Measurements from ENCODE around the gene ZNF473.
A peak's percentile ranks its signal among the peaks of the same experiment; 100 is the strongest.

ZNF473 gene

GRCh38 chr19:50003810-50004419 is 21.9 kb upstream of the ZNF473 start:
- DNase-seq, result peak; percentile 62

DNA sequence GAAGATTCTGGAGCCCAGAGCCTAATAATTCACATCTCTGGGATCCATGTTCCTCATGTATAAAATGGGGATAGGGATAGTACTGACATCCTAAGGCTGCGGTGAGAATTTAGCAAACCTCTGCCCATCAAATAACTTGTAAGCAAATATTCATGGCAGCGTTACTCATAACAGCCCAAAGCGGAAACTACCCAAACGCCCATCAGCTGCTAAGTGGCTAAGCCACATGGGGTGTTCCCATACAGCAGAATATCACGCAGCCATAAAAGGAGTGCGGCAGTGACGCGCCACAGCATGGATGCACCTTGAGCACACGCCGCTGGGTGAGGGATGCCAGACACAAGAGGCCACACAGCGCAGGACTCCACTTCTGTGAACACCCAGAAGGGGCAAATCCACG is 20.4 kb upstream of the ZNF473 start:
- DNase-seq, result no peak

DNA sequence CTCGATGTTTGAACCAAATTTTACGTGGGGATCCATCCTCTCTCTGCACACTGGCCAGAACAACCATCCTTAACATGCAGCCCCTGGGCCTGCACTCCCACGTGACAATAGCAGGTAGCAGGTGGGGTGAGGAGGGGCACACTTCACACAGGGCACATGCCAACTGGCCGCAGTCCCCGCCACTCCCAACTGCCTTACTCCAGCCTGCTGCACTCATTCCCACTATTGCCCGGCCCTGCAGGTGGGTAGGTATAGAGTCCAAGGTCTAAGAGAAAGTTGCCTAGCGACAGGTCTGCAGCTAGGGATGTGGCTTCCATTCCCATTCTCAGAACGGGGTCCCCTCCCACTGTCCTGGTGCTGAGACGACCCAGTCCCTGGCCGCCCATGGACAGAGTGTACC is 18.6 kb upstream of the ZNF473 start:
- no peak for DNase-seq

- DNase-seq, result no peak
Observed at GRCh38 chr19:50007947-50008346, 17.9 kb upstream of the ZNF473 start.

DNA sequence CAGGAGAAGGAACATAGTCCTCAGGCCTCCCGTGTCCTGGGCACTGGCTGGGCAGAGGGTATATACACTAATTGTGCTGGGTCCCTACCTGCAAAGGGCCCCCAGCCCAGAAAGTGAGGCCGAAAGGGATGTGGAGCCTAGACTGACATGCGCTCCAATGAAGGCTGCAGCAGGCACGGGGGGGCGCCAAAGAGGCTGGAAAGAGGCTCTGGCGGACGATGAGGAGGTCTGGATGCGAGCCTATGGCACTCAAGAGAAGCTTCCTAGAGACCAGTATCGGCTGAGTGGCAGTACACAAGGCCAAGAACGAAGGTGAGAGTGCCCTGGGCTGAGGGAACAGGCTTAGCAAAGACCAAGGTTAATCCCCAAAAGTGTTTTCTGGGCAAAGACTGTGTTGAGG is 17.3 kb upstream of the ZNF473 start:
- no peak for DNase-seq

GRCh38 chr19:50016225-50016807 is 9.5 kb upstream of the ZNF473 start:
- no peak for DNase-seq

DNA sequence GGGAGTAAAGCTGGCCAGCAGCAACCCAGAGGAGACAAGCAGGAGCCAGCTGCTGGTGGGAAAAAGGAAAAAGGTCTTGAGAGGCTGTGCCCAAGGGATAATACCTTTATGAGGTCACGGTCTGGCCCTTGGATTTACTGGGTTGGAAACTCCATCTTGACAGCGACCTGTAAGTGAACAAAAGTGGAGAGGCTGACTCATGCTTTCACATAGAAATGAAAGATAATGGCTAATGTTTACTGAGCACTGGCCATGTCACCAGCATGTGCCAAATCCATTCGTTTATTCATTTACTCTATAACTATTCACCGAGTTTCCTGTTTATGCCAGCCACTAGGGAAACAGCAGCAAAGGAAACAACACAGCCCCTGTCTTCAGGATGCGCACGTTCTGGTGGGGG is 5.3 kb upstream of the ZNF473 start:
- DNase-seq, result no peak

- DNase-seq, result no peak
Observed at GRCh38 chr19:50022823-50023222, 3.0 kb upstream of the ZNF473 start.

GRCh38 chr19:50024719-50025021 is 1.1 kb upstream of the ZNF473 start:
- DNase-seq, result no peak

GRCh38 chr19:50025022-50025793 is 597 bp upstream of the ZNF473 start, which contains the start of gene VRK3:
VRK3 (minus strand) TSS chr19:50025372; CDS start chr19:50016162, 9,210 bp downstream.
- peak; percentile 99 for DNase-seq

DNA sequence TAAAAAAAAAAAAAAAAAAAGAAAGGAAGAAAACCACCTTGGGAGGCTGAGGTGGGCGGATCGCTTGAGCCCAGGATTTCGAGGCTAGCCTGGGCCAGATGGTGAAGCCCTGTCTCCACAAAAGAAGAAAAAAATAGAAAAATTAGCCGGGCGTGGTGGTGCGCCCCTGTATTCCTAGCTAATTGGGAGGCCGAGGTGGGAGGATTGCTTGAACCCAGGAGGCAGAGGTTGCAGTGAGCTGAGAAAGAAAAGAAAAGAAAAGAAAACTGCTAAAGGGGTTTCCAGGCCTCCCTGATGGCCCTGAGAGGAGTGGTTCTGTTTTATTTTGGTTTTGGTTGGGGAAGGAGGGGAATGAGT is 723 bp downstream of the ZNF473 start:
- DNase-seq, result no peak

DNA sequence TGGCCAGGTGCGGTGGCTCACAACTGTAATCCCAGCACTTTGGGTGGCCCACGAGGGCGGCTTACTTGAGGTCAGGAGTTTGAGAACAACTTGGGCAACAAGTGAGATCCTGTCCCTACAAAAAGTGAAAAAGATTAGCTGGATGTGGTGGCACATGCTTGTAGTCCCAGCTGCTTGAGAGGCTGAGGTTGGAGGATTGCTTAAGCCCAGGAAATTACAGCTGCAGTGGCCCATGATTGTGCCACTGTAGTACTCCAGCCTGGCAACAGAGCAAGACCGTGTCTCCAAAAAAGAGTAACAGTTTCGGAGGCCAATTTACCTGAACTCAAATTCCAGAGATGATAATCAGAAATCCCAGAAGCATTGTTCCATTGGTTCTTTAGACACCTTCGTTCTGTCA is 4.4 kb downstream of the ZNF473 start:
- DNase-seq, result no peak

- no peak for DNase-seq
Observed at GRCh38 chr19:50030937-50031336, 5.1 kb downstream of the ZNF473 start.

DNA sequence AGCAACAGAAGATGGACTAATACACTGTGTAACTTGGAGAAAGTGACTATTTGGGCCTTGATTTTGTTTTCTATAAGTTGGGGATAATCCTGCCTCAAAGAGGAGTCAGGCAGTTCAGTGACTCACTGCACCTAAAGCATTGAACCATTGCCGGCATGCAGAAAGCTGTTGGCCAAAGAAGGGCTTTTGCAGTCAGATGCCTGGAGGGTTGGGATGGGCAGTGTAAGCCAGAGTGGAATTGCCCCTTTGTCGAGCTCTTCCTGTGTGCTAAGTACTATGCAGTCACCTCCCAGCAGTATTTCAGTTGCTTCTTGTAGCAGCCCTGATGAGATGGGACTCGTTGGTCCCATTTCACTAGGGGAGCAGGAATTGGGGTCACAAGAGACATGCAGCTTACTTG is 11.1 kb downstream of the ZNF473 start:
- DNase-seq, result no peak

GRCh38 chr19:50039968-50040367 is 14.2 kb downstream of the ZNF473 start:
- no peak for DNase-seq

DNA sequence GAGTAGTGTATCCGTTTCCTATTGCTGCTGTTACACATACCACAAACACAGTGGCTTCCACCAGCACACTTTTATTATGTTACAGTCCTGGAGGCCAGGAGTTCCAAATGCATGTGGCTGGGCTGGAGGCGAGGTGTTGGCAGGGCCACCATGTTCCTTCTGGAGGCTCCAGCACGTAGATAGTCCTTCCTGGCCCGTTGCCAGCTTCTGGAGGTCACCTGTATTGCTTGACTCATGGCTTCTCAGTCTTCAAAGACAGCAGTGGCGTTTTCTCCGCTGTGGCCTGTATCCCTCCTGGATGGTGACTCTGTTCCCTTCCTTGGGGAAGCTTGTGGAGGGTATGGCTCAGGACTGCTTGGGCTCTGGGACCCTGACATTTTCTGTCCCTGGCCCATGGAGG is 15.2 kb downstream of the ZNF473 start:
- no peak for DNase-seq

- no peak for DNase-seq
Observed at GRCh38 chr19:50042363-50043024, 16.7 kb downstream of the ZNF473 start.

- DNase-seq, result no peak
Observed at GRCh38 chr19:50043967-50044366, 18.2 kb downstream of the ZNF473 start.

DNA sequence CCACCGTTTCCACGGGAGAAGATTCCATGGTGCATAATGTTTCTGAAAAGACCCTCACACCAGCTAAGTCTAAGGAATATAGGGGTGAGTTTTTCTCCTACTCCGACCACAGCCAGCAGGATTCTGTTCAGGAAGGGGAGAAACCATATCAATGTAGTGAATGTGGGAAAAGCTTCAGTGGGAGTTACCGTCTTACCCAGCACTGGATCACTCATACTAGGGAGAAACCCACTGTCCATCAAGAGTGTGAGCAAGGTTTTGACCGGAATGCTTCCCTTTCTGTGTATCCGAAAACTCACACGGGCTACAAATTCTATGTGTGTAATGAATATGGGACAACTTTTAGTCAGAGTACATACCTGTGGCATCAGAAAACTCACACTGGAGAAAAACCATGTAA is 19.1 kb downstream of the ZNF473 start:
- DNase-seq, result no peak

- DNase-seq, result no peak
Observed at GRCh38 chr19:50046649-50047503, 21.1 kb downstream of the ZNF473 start.

DNA sequence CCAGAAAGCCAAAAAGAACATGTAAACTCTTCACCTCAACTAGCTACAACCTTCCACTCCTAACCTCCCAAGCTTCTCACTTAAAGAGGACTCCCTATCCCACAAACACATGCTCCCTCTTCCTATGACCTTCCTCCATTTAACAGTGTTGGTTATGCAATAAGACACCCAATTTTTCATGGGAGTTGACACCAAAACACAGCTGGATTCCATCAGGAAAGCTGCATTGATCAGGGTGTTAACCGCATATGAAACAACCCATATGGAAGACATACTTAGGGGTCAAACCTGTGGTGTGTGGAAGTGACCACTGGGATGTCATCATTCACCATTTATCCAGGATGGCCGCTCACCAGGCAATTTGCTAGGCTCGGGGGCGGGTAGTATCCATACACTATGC is 21.9 kb downstream of the ZNF473 start:
- DNase-seq, result no peak

DNA sequence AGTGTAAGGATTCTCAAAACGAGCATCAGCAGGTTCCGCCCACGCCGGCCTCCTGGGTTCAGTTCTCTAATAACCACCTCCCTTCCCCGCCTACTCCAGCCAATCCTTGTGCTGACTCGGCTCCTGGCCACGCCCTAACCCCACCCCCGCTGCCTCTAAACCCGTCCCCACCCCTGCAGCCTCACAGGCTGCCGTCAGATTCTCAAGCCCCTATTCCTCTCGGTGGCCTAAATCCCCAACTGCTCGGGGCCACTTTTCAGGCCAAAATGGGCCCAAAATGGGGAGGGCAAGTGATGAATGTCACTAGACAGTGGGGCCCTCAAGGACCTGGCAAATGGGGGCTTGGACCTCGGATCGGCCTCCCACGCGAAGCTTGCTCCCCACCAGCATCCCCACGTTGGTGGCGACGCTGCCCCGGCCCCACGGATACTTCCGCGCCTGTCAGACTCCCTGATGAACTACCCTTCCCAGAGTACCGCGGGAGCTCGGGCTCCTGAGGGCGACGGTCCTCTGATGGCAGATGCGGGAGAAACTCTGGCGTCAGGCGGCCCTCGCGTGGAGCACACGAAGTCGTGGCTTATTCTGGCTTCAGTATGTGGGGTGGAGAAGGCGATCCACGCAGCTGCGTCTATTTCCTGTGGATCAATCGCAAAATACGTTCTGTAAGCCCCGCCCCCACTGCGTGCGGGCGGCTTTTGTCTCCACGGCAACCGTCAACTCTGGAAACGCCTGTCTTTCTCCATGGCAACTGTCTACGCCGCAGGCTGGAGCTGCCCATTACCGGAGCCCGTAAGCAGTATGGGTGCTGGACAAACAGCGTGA is 24.8 kb downstream of the ZNF473 start:
- DNase-seq, result peak; percentile 85

Measured in left hindlimb (tissue), 1 donor.